ENCODE measurements around the gene NRXN3.
"Not testable (repeated sequence)": the region's sequence is repeated elsewhere in the genome, so short reads cannot be mapped to it uniquely, and the experiment has no call there.

Gene NRXN3

DNA sequence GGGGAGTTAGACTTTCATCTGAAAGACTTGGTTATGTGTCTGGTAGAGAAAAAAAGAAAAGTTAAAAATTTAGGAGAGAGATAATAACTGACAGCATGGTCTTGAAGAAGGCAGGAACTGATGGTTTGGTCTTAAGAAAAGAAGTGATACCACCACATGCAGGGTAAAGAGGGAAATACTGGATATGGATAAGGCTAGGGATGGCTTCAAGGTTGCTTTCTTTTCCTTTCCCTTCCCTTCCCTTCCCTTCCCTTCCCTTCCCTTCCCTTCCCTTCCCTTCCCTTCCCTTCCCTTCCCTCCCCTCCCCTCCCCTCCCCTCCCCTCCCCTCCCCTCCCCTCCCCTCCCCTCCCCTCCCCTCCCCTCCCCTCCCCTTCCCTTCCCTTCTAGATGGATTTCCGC, 849.7 kb downstream of the NRXN3 start:
- H3K27ac Mint-ChIP-seq, H3K27me3 Mint-ChIP-seq, DNase-seq, H3K4me1 Mint-ChIP-seq, H3K4me3 Mint-ChIP-seq, CTCF ChIA-PET, H3K9me3 Mint-ChIP-seq, H3K36me3 Mint-ChIP-seq: not testable (repeated sequence)

DNA sequence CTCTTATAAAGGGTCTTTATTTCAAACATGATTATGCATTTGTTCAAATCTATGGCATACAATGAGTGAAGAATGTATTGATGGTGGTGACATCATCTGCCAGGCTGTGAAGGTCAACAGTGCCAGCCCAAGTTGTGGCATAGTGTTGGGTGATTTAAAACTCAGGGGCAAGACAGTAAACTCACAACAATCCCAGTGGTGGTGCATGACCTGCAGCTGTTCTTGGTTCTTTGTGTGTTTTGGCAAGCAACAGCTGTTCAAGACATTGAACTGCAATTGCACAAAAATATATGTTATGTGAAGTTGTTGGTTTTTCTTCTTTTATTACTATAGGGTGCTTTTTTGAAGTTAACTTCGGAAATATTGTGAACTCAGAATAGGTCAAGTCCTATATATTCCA, 851.6 kb downstream of the NRXN3 start:
- Mint-ChIP-seq H3K27me3 (no peaks in the 10 kb centered on the region), H3K9me3 (no peaks in the 10 kb centered on the region), H3K36me3 (no peaks in the 10 kb centered on the region), H3K4me1 (no peaks in the 10 kb centered on the region), H3K27ac (no peak overlapping the region), H3K4me3 (no peak overlapping the region)
- CTCF ChIA-PET: no interaction called here
- DNase-seq: no peak

DNA sequence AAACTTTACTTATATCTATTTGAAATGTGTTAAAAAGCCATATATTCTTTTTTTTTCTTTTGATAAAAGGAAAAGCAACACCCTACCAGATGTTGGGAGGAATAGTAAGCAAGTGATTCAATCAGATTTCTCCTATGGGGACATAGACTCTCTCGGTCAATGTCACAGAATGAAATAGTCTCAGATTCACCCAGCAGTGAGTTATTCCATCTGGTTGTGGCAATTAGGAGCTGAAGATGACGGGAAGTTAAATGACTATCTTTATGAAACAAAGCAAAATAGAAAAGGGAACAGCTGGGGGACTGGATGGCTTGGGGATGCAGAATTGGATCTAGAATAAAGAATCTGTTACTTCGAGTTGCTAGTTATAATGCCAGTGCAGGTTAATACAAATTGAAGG, 857.0 kb downstream of the NRXN3 start:
- H3K36me3 Mint-ChIP-seq: no peaks in the 10 kb centered on the region
- CTCF ChIA-PET: no interaction called here
- no peak for DNase-seq
- no peaks in the 10 kb centered on the region for H3K27me3 Mint-ChIP-seq
- H3K4me1 Mint-ChIP-seq: no peaks in the 10 kb centered on the region
- no peaks in the 10 kb centered on the region for H3K9me3 Mint-ChIP-seq
- H3K27ac Mint-ChIP-seq: no peak overlapping the region
- no peak overlapping the region for H3K4me3 Mint-ChIP-seq

- Mint-ChIP-seq H3K4me3 (no peak overlapping the region), H3K9me3 (no peaks in the 10 kb centered on the region), H3K4me1 (no peaks in the 10 kb centered on the region), H3K36me3 (no peaks in the 10 kb centered on the region), H3K27ac (no peak overlapping the region), H3K27me3 (no peaks in the 10 kb centered on the region)
- no peak for DNase-seq
- CTCF ChIA-PET: no interaction called here
These were observed 858.1 kb downstream of the NRXN3 start for GRCh38 chr14:79028281-79028680.

DNA sequence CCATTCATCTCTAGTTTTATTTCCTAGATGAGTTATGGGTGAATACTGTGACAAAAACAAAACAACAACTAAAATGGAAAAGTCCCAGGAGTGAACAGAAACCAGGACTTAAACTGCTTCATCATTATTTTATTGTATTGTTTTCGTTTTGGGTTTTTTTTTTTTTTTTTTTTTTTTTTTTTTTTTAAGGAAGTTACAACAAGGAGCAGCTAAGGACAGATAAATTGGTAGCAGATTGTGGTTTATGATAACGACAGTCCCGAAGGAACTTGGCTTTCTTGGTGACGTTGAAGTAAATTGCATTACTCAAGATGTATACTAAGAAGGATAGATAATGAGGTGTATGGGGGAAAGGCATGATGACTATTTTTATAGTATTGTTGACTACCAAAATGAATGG, 866.3 kb downstream of the NRXN3 start:
- Mint-ChIP-seq H3K4me1 (no peaks in the 10 kb centered on the region), H3K9me3 (peaks cover 3% of the 10 kb centered on the region), H3K36me3 (no peaks in the 10 kb centered on the region), H3K27me3 (no peaks in the 10 kb centered on the region), H3K4me3 (no peak overlapping the region), H3K27ac (no peak overlapping the region)
- CTCF ChIA-PET: no interaction called here
- no peak for DNase-seq

DNA sequence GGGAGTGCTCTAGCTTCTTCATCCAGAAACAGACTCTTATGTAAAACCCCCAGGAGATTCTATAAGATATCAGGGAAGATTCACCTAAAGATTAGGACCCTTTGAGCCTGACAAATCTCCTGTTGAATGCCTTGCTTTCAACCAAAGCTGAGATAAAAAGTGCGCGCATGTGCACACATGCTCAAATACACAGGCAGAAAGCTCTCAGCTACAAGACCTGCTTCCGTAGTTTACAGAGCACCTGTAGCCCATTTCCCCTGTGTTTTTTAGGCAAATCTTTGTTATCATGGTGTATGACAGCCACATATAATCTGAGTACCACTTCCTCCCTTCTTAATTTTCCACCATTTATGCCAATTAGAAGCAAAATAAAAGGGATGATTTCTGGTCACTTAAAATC, 866.9 kb downstream of the NRXN3 start:
- no peak overlapping the region for H3K27ac Mint-ChIP-seq
- H3K4me1 Mint-ChIP-seq: no peaks in the 10 kb centered on the region
- no peak for DNase-seq
- H3K9me3 Mint-ChIP-seq: peaks cover 3% of the 10 kb centered on the region
- no peak overlapping the region for H3K4me3 Mint-ChIP-seq
- H3K36me3 Mint-ChIP-seq: no peaks in the 10 kb centered on the region
- H3K27me3 Mint-ChIP-seq: no peaks in the 10 kb centered on the region
- CTCF ChIA-PET: no interaction called here

DNA sequence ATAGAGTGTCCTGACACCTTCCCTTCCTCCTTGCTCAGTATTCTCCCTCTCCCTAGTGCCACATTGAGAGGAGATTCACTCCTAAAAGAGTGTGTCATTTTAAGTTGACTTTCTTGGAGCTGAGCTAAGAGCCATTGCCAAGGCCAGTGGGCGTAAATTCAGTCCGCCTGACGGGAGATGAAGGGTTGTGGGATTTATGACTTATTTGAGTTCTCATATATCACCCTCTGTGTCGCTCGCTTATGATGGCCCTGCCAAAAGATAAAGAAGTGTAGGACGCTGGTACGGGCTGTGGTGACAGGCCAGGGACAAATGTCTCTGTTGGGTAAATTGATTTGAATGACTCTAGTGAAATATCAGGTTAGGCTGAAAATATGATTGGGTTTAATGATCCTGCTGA, 867.4 kb downstream of the NRXN3 start:
- H3K9me3 Mint-ChIP-seq: peaks cover 3% of the 10 kb centered on the region

GRCh38 chr14:79040790-79041189, 870.6 kb downstream of the NRXN3 start:
- Mint-ChIP-seq H3K4me3 (no peak overlapping the region), H3K36me3 (no peaks in the 10 kb centered on the region), H3K27me3 (no peaks in the 10 kb centered on the region), H3K9me3 (peaks cover 3% of the 10 kb centered on the region), H3K4me1 (no peaks in the 10 kb centered on the region), H3K27ac (no peak overlapping the region)
- CTCF ChIA-PET: no interaction called here
- no peak for DNase-seq

More for the DNA sequence above, 867.4 kb downstream of the NRXN3 start:
- Mint-ChIP-seq H3K27ac (no peak overlapping the region), H3K4me1 (no peaks in the 10 kb centered on the region), H3K27me3 (no peaks in the 10 kb centered on the region), H3K36me3 (no peaks in the 10 kb centered on the region), H3K4me3 (no peak overlapping the region)
- DNase-seq: no peak
- CTCF ChIA-PET: no interaction called here

DNA sequence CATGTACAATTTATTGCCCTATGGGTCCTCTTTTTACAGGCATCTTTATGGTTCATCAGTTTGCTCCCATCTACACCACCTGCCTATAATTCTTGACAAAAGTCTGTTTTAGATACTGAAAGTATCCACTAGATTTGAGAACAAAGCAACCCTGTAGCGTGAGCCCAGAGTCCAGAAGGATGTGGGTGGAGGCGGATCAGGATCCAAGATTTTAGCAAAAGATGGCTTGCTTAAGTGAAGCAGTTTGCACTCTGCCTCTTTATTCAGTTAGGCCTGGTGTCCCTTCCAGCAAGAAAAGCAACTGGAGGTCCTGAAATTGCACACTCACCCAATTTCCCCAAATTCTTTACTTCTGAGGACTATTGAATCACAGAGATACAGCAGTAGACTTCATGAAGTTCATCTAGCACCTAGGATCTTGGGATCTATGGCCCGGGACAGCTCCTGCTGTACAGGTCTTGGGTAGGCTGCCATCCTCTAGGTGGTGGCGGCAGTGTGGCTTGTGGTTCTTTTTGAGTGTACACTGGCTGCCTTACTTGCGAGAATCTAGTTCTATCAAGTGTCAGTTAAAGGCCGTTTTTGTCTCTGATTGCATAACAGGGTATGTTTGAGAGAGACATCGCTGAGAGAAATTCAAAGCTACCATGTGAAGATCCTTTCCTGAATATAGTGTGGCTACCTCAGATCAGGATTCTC, 873.2 kb downstream of the NRXN3 start:
- H3K4me3 Mint-ChIP-seq: no peak overlapping the region

DNA sequence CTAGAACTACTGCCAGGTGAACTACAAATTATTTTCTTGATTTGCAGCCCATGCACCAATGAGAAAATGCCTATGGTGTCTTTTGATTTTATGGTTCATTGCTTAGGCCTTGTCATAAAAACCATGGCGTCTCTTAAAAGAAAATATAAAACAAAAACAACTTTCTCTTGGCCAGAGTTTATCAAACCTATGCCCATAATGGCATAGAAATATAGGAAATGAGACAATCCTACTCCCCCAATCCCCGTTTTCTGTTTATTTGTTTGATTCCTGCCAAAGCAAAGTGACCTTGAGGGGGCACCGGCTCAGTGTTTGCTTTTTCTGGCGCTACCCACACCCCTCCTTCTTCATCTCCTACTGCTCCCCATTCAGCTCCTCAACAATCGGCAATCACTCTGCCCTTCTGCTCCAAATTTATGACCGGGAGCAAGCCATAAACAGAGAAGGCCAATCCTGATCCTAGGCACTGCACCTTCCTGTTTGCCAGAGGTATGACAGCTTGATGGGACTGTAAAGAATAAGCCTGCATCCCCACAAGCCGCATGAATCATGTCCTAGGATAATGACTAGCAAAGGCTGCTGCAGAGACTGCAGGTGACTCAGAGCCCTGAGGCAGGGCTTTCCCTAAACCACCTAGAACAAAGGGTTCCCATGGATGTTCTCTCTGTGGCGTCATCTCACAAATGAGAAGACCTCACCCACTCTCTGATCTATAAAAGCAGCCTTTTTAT, 874.9 kb downstream of the NRXN3 start:
- CTCF ChIA-PET: no interaction called here
- H3K9me3 Mint-ChIP-seq: peaks cover 3% of the 10 kb centered on the region
- DNase-seq: no peak
- H3K4me1 Mint-ChIP-seq: no peaks in the 10 kb centered on the region
- H3K27me3 Mint-ChIP-seq: no peaks in the 10 kb centered on the region
- no peak overlapping the region for H3K27ac Mint-ChIP-seq
- H3K4me3 Mint-ChIP-seq: no peak overlapping the region
- H3K36me3 Mint-ChIP-seq: no peaks in the 10 kb centered on the region

More for the DNA sequence above, 873.2 kb downstream of the NRXN3 start:
- Mint-ChIP-seq H3K36me3 (no peaks in the 10 kb centered on the region), H3K27me3 (no peaks in the 10 kb centered on the region), H3K4me1 (no peaks in the 10 kb centered on the region), H3K9me3 (peaks cover 3% of the 10 kb centered on the region), H3K27ac (no peak overlapping the region)
- no peak for DNase-seq
- CTCF ChIA-PET: no interaction called here

- no peak overlapping the region for H3K4me3 Mint-ChIP-seq
- no peaks in the 10 kb centered on the region for H3K9me3 Mint-ChIP-seq
- H3K27me3 Mint-ChIP-seq: no peaks in the 10 kb centered on the region
- CTCF ChIA-PET: no interaction called here
- H3K27ac Mint-ChIP-seq: no peak overlapping the region
- no peak for DNase-seq
- no peaks in the 10 kb centered on the region for H3K4me1 Mint-ChIP-seq
- no peaks in the 10 kb centered on the region for H3K36me3 Mint-ChIP-seq
These were observed 880.9 kb downstream of the NRXN3 start for GRCh38 chr14:79050787-79051727.

DNA sequence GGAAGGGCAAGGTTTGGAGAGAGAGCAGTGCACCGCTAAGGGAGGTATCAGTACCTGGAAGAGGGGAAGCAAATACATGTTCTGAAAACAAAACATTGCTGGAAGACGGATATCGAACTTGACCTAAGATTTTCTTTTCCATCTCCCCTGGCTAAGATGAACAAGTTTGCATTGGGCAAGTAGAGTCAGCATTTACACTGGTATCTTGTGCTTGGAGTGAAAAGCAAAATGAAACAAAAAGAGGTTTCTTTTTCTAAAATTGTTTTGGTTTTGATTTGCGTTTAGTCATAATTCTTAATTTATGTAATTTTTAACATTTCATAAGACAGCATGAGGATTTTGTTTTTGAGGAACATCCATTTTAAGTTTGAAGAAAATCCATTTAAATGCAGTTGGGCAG, 881.6 kb downstream of the NRXN3 start:
- no peaks in the 10 kb centered on the region for H3K36me3 Mint-ChIP-seq
- CTCF ChIA-PET: no interaction called here

GRCh38 chr14:79056879-79057278, 886.7 kb downstream of the NRXN3 start:
- CTCF ChIA-PET: no interaction called here
- no peak overlapping the region for H3K4me3 Mint-ChIP-seq
- no peak for DNase-seq

More for the DNA sequence above, 881.6 kb downstream of the NRXN3 start:
- Mint-ChIP-seq H3K27ac (no peak overlapping the region), H3K4me3 (no peak overlapping the region), H3K27me3 (no peaks in the 10 kb centered on the region), H3K9me3 (no peaks in the 10 kb centered on the region), H3K4me1 (no peaks in the 10 kb centered on the region)
- no peak for DNase-seq

GRCh38 chr14:79057333-79057732, 887.2 kb downstream of the NRXN3 start:
- Mint-ChIP-seq H3K36me3 (no peaks in the 10 kb centered on the region), H3K4me1 (no peaks in the 10 kb centered on the region), H3K4me3 (no peak overlapping the region), H3K9me3 (peaks cover 7% of the 10 kb centered on the region), H3K27me3 (no peaks in the 10 kb centered on the region), H3K27ac (no peak overlapping the region)
- no peak for DNase-seq
- CTCF ChIA-PET: no interaction called here

More at GRCh38 chr14:79056879-79057278, 886.7 kb downstream of the NRXN3 start:
- Mint-ChIP-seq H3K4me1 (no peaks in the 10 kb centered on the region), H3K36me3 (no peaks in the 10 kb centered on the region), H3K27ac (no peak overlapping the region), H3K27me3 (no peaks in the 10 kb centered on the region), H3K9me3 (peaks cover 7% of the 10 kb centered on the region)
